Prostate gland (tissue), 2 donors: Measurements from ENCODE around the gene CRLF3.
A peak's percentile ranks its signal among the peaks of the same experiment; 100 is the strongest.

ENCODE experiments used
- CTCF ChIP-seq, 4 experiments: fragments of 200-600 bp in 2 of 4; fragments of 450-650 bp in 2 of 4; sonication (generic) in 2 of 4; IDR thresholded peaks; 1 replicate in 3 of 4; 2 replicates in 1 of 4; pipeline ENCODE4 v1.5.1; 2016 to 2019; ENCODE audit warnings: antibody characterized with exemption in 4 of 4, mild to moderate bottlenecking in 2 of 4, moderate library complexity in 2 of 4
- POLR2A ChIP-seq: fragments of 450-650 bp; IDR thresholded peaks from one replicate; pipeline ENCODE4 v1.6.1; 2016; ENCODE audit warnings: antibody characterized with exemption, mild to moderate bottlenecking
- POLR2AphosphoS5 ChIP-seq: sonication (generic); formaldehyde crosslinking; IDR thresholded peaks from one replicate; pipeline ENCODE4 v1.6.1; 2017; ENCODE audit warnings: antibody characterized with exemption

- TF ChIP-seq CTCF (IDR thresholded peaks at IDR 0.05), result peak; percentile 18 to 76 (median 59)
- TF ChIP-seq POLR2A, result peak; percentile 74
- TF ChIP-seq POLR2AphosphoS5, result peak; percentile 40
These were observed at the start of gene CRLF3 for GRCh38 chr17:30824356-30825145.
